SK-N-SH (cell line): ENCODE measurements around the gene ABHD4. TPM values are rescaled to one million over a fixed set of nuclear protein-coding genes. Genes with fewer than 3 reads are reported as not detected.
A peak's percentile ranks its signal among the peaks of the same experiment; 100 is the strongest.

Experiments
- CTCF ChIA-PET: fragments of 300-600, 350-600 bp; formaldehyde crosslinking; extraction: SDS; loops from one replicate; lab custom pipeline; 2021; lab: Yijun Ruan, JAX
- POLR2A ChIA-PET: fragments of 350-600 bp; sonication (Branson Sonifier 250); formaldehyde crosslinking; extraction: SDS; loops from one replicate; lab custom pipeline; 2020; ENCODE audit warnings: antibody characterized with exemption, inconsistent platforms; lab: Yijun Ruan, JAX
- DNase-seq: peaks from one replicate; pipeline ENCODE4 v3.0.0; 2012
- H2AFZ ChIP-seq: fragments of 200-600 bp; sonication (generic); 2 replicates; pipeline ENCODE4 v1.8.1; 2016; ENCODE audit warnings: antibody characterized with exemption, mild to moderate bottlenecking, low read depth
- H3F3A ChIP-seq: fragments of 200-600 bp; sonication (generic); replicated peaks from 2 replicates; pipeline ENCODE3; 2016; ENCODE audit warnings: antibody characterized with exemption, mild to moderate bottlenecking; ENCODE audit not compliant: insufficient read depth
- H3K27ac ChIP-seq, 2 experiments: fragments of 200-500 bp in 1 of 2; fragments of 200-600 bp in 1 of 2; sonication (Bioruptor generic) in 1 of 2; sonication (generic), shearing (Covaris generic) in 1 of 2; 2 replicates each; pipeline versions ENCODE4 v1.5.1 to v1.6.1; 2014 to 2016; ENCODE audit warnings: low read depth in 2 of 2, inconsistent platforms in 1 of 2, low read length in 1 of 2, mild to moderate bottlenecking in 1 of 2, mixed read lengths in 1 of 2
- H3K27me3 ChIP-seq: fragments of 200-600 bp; sonication (generic), shearing (Covaris generic); 2 replicates; pipeline ENCODE4 v1.6.1; 2016; ENCODE audit warnings: mixed run types; ENCODE audit not compliant: insufficient read depth
- H3K36me3 ChIP-seq, 2 experiments: fragments of 200-500 bp in 1 of 2; fragments of 200-600 bp in 1 of 2; sonication (Bioruptor generic) in 1 of 2; sonication (generic) in 1 of 2; replicated peaks in 1 of 2; 2 replicates each; pipeline versions ENCODE3 to v1.5.1; 2014 to 2016; ENCODE audit warnings: low read length in 1 of 2, mild to moderate bottlenecking in 1 of 2; ENCODE audit not compliant: insufficient read depth in 2 of 2, control insufficient read depth in 1 of 2
- H3K4me1 ChIP-seq, 2 experiments: fragments of 200-500 bp in 1 of 2; fragments of 200-600 bp in 1 of 2; sonication (Bioruptor generic) in 1 of 2; sonication (generic), shearing (Covaris generic) in 1 of 2; 2 replicates each; pipeline versions ENCODE4 v1.5.1 to v1.6.1; 2014 to 2016; ENCODE audit warnings: low read depth in 1 of 2, low read length in 1 of 2, mixed run types in 1 of 2; ENCODE audit not compliant: insufficient read depth in 2 of 2, control insufficient read depth in 1 of 2
- H3K4me2 ChIP-seq: fragments of 200-600 bp; sonication (generic), shearing (Covaris generic); 2 replicates; pipeline ENCODE4 v1.6.1; 2017; ENCODE audit warnings: mixed run types
- H3K4me3 ChIP-seq, 2 experiments: fragments of 200-500 bp in 1 of 2; fragments of 200-600 bp in 1 of 2; sonication (Bioruptor generic) in 1 of 2; sonication (generic), shearing (Covaris generic) in 1 of 2; 2 replicates each; pipeline versions ENCODE4 v1.5.1 to v1.8.1; 2014 to 2016; ENCODE audit warnings: low read depth in 2 of 2, inconsistent platforms in 1 of 2, low read length in 1 of 2, mild to moderate bottlenecking in 1 of 2, mixed read lengths in 1 of 2, moderate library complexity in 1 of 2
- H3K79me2 ChIP-seq: fragments of 200-600 bp; sonication (generic); 2 replicates; pipeline ENCODE4 v1.8.1; 2017; ENCODE audit warnings: mild to moderate bottlenecking; ENCODE audit not compliant: insufficient read depth
- H3K9ac ChIP-seq: fragments of 200-600 bp; sonication (generic); 2 replicates; pipeline ENCODE4 v1.6.1; 2017; ENCODE audit warnings: mixed run types
- H3K9me2 ChIP-seq: fragments of 200-600 bp; sonication (generic); 2 replicates; pipeline ENCODE4 v1.6.1; 2017; ENCODE audit warnings: mixed run types
- H3K9me3 ChIP-seq: fragments of 200-600 bp; sonication (generic); 2 replicates; pipeline ENCODE4 v1.6.1; 2017; ENCODE audit warnings: mixed run types, mild to moderate bottlenecking, moderate library complexity
- H4K20me1 ChIP-seq: fragments of 200-600 bp; sonication (generic); 2 replicates; pipeline ENCODE4 v1.6.1; 2017; ENCODE audit warnings: mild to moderate bottlenecking, mixed run types; ENCODE audit not compliant: insufficient read depth
- EP300 ChIP-seq, 2 experiments: IDR thresholded peaks; 2 replicates each; pipeline versions ENCODE4 v1.4.0 to v1.6.1; 2012; ENCODE audit warnings: borderline replicate concordance in 1 of 2, low read depth in 1 of 2, low read length in 1 of 2
- FOSL2 ChIP-seq: IDR thresholded peaks from 2 replicates; pipeline ENCODE4 v1.4.0; 2012; ENCODE audit warnings: low read depth, mild to moderate bottlenecking, moderate library complexity, borderline replicate concordance
- FOXJ3 ChIP-seq: sonication (generic); formaldehyde crosslinking; IDR thresholded peaks from 2 replicates; pipeline ENCODE4 v1.5.1; 2020; ENCODE audit warnings: mild to moderate bottlenecking, missing genetic modification reagents
- GATA2 ChIP-seq: sonication (generic); formaldehyde crosslinking; IDR thresholded peaks from 2 replicates; pipeline ENCODE4 v1.5.0; 2020; ENCODE audit warnings: mild to moderate bottlenecking, missing genetic modification reagents
- IRF3 ChIP-seq: fragments of 150-350 bp; IDR thresholded peaks from 2 replicates; pipeline ENCODE4 v1.6.1; 2016; ENCODE audit warnings: mild to moderate bottlenecking, low read depth, low read length
- NRF1 ChIP-seq: IDR thresholded peaks from 2 replicates; pipeline ENCODE4 v1.6.1; 2012; ENCODE audit warnings: low read depth, mild to moderate bottlenecking, low read length
- RAD21 ChIP-seq: IDR thresholded peaks from 2 replicates; pipeline ENCODE4 v1.6.1; 2012; ENCODE audit warnings: mild to moderate bottlenecking, low read length
- RFX5 ChIP-seq: IDR thresholded peaks from 2 replicates; pipeline ENCODE4 v1.6.1; 2012; ENCODE audit warnings: mild to moderate bottlenecking, improper control_type of control experiment, low read length
- RXRA ChIP-seq: IDR thresholded peaks from 2 replicates; pipeline ENCODE4 v1.4.0; 2012; ENCODE audit warnings: low read depth, mild to moderate bottlenecking, borderline replicate concordance
- SIN3A ChIP-seq: IDR thresholded peaks from 2 replicates; pipeline ENCODE4 v1.6.1; 2012; ENCODE audit warnings: low read depth, mild to moderate bottlenecking, low read length, moderate library complexity, borderline replicate concordance
- SMC3 ChIP-seq: IDR thresholded peaks from 2 replicates; pipeline ENCODE4 v1.6.1; 2012; ENCODE audit warnings: low read depth, low read length, improper control_type of control experiment
- TEAD4 ChIP-seq: IDR thresholded peaks from 2 replicates; pipeline ENCODE4 v1.4.0; 2012; ENCODE audit warnings: mild to moderate bottlenecking, borderline replicate concordance; ENCODE audit not compliant: insufficient read depth
- YY1 ChIP-seq: IDR thresholded peaks from 2 replicates; pipeline ENCODE4 v1.4.0; 2012; ENCODE audit warnings: low read depth, mild to moderate bottlenecking
- WGBS: methylation state at CpG from one replicate; pipeline ENCODE4 v1.1.6; 2017; ENCODE audit warnings: low lambda C conversion rate; 5-methylcytosine and 5-hydroxymethylcytosine counted together
- polyA plus RNA-seq, 3 experiments: library from polyadenylated mRNA; depleted of rRNA; stranded (reverse); fragments of >200 nt; gene quantifications; 2 replicates each; pipeline ENCODE4 v1.2.3, GENCODE V29; 2012

ABHD4 gene
- polyA plus RNA-seq, 1 of the 3 experiments (the other 2 are of a cell fraction), result 15.0 TPM

DNA sequence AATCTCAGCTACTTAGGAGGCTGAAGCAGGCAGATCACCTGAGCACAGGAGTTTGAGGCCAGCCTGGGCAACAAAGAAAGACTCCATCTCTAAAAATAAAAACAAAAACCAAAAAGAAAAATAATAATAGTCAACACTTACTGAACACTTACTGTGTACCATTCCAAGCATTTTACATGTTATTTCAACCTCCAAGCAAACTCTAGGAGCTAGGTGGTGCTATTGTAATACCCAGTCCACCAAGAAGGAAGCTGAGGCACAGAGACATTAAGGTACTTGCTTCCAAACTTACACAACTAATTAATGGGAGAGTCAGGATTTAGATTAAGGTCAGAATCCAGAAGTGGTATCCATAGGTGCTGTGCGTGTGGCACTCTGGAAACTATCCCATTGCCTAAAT is 59.8 kb downstream of the ABHD4 start:
- Histone ChIP-seq H4K20me1 (no peaks in the 10 kb centered on the region), H2AFZ (no peak overlapping the region), H3K79me2 (no peaks in the 10 kb centered on the region), H3K4me3 (no peak overlapping the region), H3K9ac (no peak overlapping the region), H3K9me2 (no peaks in the 10 kb centered on the region), H3K27me3 (no peaks in the 10 kb centered on the region; the same call in 1 of the 2 replicates), H3K9me3 (no peaks in the 10 kb centered on the region), H3F3A (no peaks in the 10 kb centered on the region), H3K4me1 (no peaks in the 10 kb centered on the region), H3K27ac (no peak overlapping the region), H3K4me2 (no peak overlapping the region), H3K36me3 (no peaks in the 10 kb centered on the region)
- no peak for TF ChIP-seq FOSL2
- TF ChIP-seq TEAD4, result no peak
- peak; percentile 40; the same call in 1 of the 2 replicates for TF ChIP-seq RAD21
- no peak for TF ChIP-seq YY1
- 0 out of 2 replicates have a peak, but pooled peaks have one; percentile 6 for TF ChIP-seq SMC3
- 23% methylated on average over 1 of the region's 1 CpG for WGBS
- POLR2A ChIA-PET, result no interaction called here
- CTCF ChIA-PET, result interaction anchor here (0.7 to 2.9 kb wide), 7 partner anchors 12 to 196 kb away, joined by 3 to 18 read pairs (median 4); no protein-coding TSS in a partner anchor
- no peak for DNase-seq

DNA sequence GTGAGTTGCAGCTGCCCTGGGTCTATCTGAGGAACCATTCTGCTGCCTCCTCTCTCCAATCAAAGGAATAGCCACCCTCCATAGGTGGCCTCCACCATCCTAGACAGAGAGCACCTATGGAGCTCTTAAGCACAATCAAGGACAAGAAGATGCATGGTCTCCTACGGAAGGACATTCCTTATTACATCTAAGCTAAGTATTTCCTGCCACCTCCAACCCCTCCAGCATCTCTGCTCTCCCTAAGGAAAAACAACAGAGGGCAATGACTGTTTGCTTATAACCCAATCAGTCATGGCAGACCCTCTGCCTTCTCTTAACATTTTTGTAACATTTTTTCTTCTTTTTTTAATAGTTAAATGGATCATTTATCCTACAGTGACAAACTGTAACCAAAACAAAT is 60.8 kb downstream of the ABHD4 start:
- no peaks in the 10 kb centered on the region for H3K9me3 ChIP-seq
- ChIA-PET CTCF (interaction anchor here (0.8 to 2.6 kb wide), 6 partner anchors 13 to 195 kb away, joined by 3 to 15 read pairs (median 5); no protein-coding TSS in a partner anchor), POLR2A (no interaction called here)
- H3K4me2 ChIP-seq, result no peak overlapping the region
- TF ChIP-seq NRF1, result no peak
- TF ChIP-seq FOXJ3 (CRISPR knock-in tag), result no peak
- no peak for TF ChIP-seq GATA2
- no peak for TF ChIP-seq SIN3A
- no peak for TF ChIP-seq RFX5
- no peak for TF ChIP-seq IRF3
- no peaks in the 10 kb centered on the region for H3K79me2 ChIP-seq
- no peaks in the 10 kb centered on the region for H3F3A ChIP-seq
- no peaks in the 10 kb centered on the region for H3K9me2 ChIP-seq
- H3K27ac ChIP-seq, result no peak overlapping the region
- H3K9ac ChIP-seq, result no peak overlapping the region
- H3K27me3 ChIP-seq, result no peaks in the 10 kb centered on the region; the same call in 1 of the 2 replicates
- no peaks in the 10 kb centered on the region for H3K36me3 ChIP-seq
- DNase-seq, result no peak
- no peaks in the 10 kb centered on the region for H3K4me1 ChIP-seq
- WGBS, result 0% methylated on average over 1 of the region's 1 CpG
- no peak overlapping the region for H3K4me3 ChIP-seq
- H4K20me1 ChIP-seq, result no peaks in the 10 kb centered on the region
- H2AFZ ChIP-seq, result no peak overlapping the region

DNA sequence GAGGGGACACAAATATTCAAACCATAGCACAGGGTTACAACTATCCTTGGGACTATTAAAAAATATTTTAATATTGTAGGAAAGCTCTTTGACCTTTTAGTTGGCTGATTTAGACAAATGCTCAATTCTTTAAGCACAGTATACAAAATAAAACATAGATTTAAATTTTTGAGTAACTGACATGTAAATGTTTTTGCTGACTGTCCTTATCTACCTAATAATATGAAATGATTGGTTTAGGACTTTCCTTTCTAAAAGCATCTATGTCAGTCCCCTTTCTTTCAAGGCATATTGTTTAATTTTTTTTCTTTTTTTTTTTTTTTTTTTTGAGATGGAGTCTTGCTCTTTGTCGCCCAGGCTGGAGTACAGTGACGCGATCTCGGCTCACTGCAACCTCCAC is 62.6 kb downstream of the ABHD4 start:
- TF ChIP-seq YY1 (no peak), RXRA (no peak), EP300 (IDR thresholded peaks at IDR 0.05; ENCODE audit: borderline replicate concordance in 1 of 2, low read depth in 1 of 2, low read length in 1 of 2) (no peak)
- H3K79me2 ChIP-seq, result no peaks in the 10 kb centered on the region
- POLR2A ChIA-PET, result no interaction called here

More for the DNA sequence above, 62.6 kb downstream of the ABHD4 start:
- no peaks in the 10 kb centered on the region for H4K20me1 ChIP-seq
- no peak overlapping the region for H3K9ac ChIP-seq
- peaks cover 13% of the 10 kb centered on the region; the same call in 1 of the 2 replicates for H3K27me3 ChIP-seq
- H3K4me2 ChIP-seq, result no peak overlapping the region
- no peaks in the 10 kb centered on the region for H3K4me1 ChIP-seq
- H3K9me3 ChIP-seq, result no peaks in the 10 kb centered on the region
- no peak overlapping the region for H3K27ac ChIP-seq
- H2AFZ ChIP-seq, result no peak overlapping the region
- WGBS, result 8% methylated on average over 4 of the region's 4 CpGs
- no peak for DNase-seq
- CTCF ChIA-PET, result interaction anchor here (0.9 to 2.6 kb wide), 4 partner anchors 18 to 158 kb away, joined by 3 to 15 read pairs (median 3); no protein-coding TSS in a partner anchor
- H3K9me2 ChIP-seq, result no peaks in the 10 kb centered on the region
- H3K36me3 ChIP-seq, result no peaks in the 10 kb centered on the region
- H3K4me3 ChIP-seq, result no peak overlapping the region
- H3F3A ChIP-seq, result no peaks in the 10 kb centered on the region
